Panc1 (cell line): ENCODE results near the gene WNT7A. TPM values are rescaled to one million over a fixed set of nuclear protein-coding genes. Genes with fewer than 3 reads are reported as not detected.

Source experiments
- ATAC-seq: fragments of 200-7000 bp; cut with Tn5 transposase; 2 replicates; pipeline ENCODE4 v1.9.1; 2020; ENCODE audit warnings: mild to moderate bottlenecking, moderate library complexity
- BruUV-seq: library from RNA; stranded (reverse); fragments of 400-500 nt; replicated peaks from 2 replicates; lab custom pipeline; 2021; lab: Mats Ljungman, UMichigan
- CTCF ChIA-PET: fragments of 300-600 bp; sonication (Branson Sonifier 250); formaldehyde crosslinking; loops from one replicate; lab custom pipeline; 2022; ENCODE audit warnings: antibody characterized with exemption; lab: Charles Lee
- POLR2A ChIA-PET: fragments of 300-600 bp; sonication (Branson Sonifier 250); formaldehyde crosslinking; loops from one replicate; lab custom pipeline; 2022; ENCODE audit warnings: antibody characterized with exemption; lab: Charles Lee
- DNase-seq: peaks from one replicate; pipeline ENCODE4 v3.0.0-alpha.2; 2010; ENCODE audit warnings: low read depth, low spot score
- H3K27ac ChIP-seq: 2 replicates; pipeline ENCODE4 v1.5.1; 2011; ENCODE audit warnings: mild to moderate bottlenecking, low read length, inconsistent platforms
- H3K27me3 ChIP-seq: fragments of 200-500 bp; sonication (Bioruptor generic); 2 replicates; pipeline ENCODE4 v1.6.0; 2014; ENCODE audit warnings: low read length, inconsistent platforms; ENCODE audit not compliant: control insufficient read depth, insufficient read depth
- H3K36me3 ChIP-seq: fragments of 200-500 bp; sonication (Bioruptor generic); 2 replicates; pipeline ENCODE4 v1.5.1; 2014; ENCODE audit warnings: inconsistent platforms, mild to moderate bottlenecking, low read length, moderate library complexity; ENCODE audit not compliant: control insufficient read depth, insufficient read depth
- H3K4me1 ChIP-seq: 2 replicates; pipeline ENCODE4 v1.5.1; 2011; ENCODE audit warnings: inconsistent platforms, mild to moderate bottlenecking, low read length, moderate library complexity; ENCODE audit not compliant: control insufficient read depth, insufficient read depth
- H3K4me3 ChIP-seq, 2 experiments: 2 replicates each; pipeline ENCODE4 v1.5.1; 2011 to 2012; ENCODE audit warnings: low read depth in 2 of 2, low read length in 2 of 2, mild to moderate bottlenecking in 2 of 2, inconsistent platforms in 1 of 2, moderate library complexity in 1 of 2
- H3K9me3 ChIP-seq: fragments of 200-500 bp; sonication (Bioruptor generic); 2 replicates; pipeline ENCODE4 v1.5.1; 2014; ENCODE audit warnings: low read depth, mild to moderate bottlenecking, inconsistent platforms, low read length, moderate library complexity; ENCODE audit not compliant: control insufficient read depth, insufficient read depth
- POLR2AphosphoS5 ChIP-seq: IDR thresholded peaks from 2 replicates; pipeline ENCODE4 v1.6.1; 2012; ENCODE audit warnings: mild to moderate bottlenecking, low read depth, low read length, moderate library complexity
- SIN3A ChIP-seq: IDR thresholded peaks from 2 replicates; pipeline ENCODE4 v1.6.1; 2012; ENCODE audit warnings: low read depth, mild to moderate bottlenecking, low read length, moderate library complexity, borderline replicate concordance; ENCODE audit not compliant: insufficient read depth
- TCF7L2 ChIP-seq: IDR thresholded peaks from 2 replicates; pipeline ENCODE4 v1.6.1; 2011; ENCODE audit warnings: mild to moderate bottlenecking, low read depth, low read length, inconsistent platforms
- in situ Hi-C: cut with HindIII; loops from 2 replicates; pipeline ENCODE4 v1.10.0; 2016; ENCODE audit warnings: low sequenced_read_pairs, low pct_unique_long_range_greater_than_20kb
- intact Hi-C: fragments of 100-400 bp; cut with micrococcal nuclease; formaldehyde crosslinking; loops from one replicate; pipeline ENCODE4 v1.10.0; 2022; ENCODE audit not compliant: unreplicated experiment
- total RNA-seq: library from RNA; stranded (reverse); gene quantifications from one replicate; pipeline ENCODE4 v1.2.1, GENCODE V29; 2021; ENCODE audit not compliant: unreplicated experiment
- TF ChIP-seq, protein P1 (sequence below): fragments of 450-650 bp; IDR thresholded peaks from 2 replicates; pipeline ENCODE4 v1.5.1; 2017; ENCODE audit warnings: mild to moderate bottlenecking
- TF ChIP-seq, protein P2 (sequence below), 2 experiments: IDR thresholded peaks; 2 replicates each; pipeline ENCODE4 v1.6.1; 2011 to 2012; ENCODE audit warnings: low read depth in 2 of 2, control low read depth in 1 of 2, low read length in 1 of 2, mild to moderate bottlenecking in 1 of 2, moderate library complexity in 1 of 2; ENCODE audit not compliant: insufficient read depth in 1 of 2

The WNT7A gene
- total RNA-seq, 1 experiment from 2014 or later: not detected

- in situ Hi-C loops: no loop called here
- intact Hi-C loops: no loop called here
- ATAC-seq (no peak), DNase-seq (no peak)
- H3K9me3 ChIP-seq: no peaks in the 10 kb centered on the region
- POLR2A ChIA-PET: no interaction called here
- no peaks in the 10 kb centered on the region for H3K4me1 ChIP-seq
- TF ChIP-seq TCF7L2 (no peak), SIN3A (no peak), POLR2AphosphoS5 (no peak)
- TF ChIP-seq, protein P1, sequence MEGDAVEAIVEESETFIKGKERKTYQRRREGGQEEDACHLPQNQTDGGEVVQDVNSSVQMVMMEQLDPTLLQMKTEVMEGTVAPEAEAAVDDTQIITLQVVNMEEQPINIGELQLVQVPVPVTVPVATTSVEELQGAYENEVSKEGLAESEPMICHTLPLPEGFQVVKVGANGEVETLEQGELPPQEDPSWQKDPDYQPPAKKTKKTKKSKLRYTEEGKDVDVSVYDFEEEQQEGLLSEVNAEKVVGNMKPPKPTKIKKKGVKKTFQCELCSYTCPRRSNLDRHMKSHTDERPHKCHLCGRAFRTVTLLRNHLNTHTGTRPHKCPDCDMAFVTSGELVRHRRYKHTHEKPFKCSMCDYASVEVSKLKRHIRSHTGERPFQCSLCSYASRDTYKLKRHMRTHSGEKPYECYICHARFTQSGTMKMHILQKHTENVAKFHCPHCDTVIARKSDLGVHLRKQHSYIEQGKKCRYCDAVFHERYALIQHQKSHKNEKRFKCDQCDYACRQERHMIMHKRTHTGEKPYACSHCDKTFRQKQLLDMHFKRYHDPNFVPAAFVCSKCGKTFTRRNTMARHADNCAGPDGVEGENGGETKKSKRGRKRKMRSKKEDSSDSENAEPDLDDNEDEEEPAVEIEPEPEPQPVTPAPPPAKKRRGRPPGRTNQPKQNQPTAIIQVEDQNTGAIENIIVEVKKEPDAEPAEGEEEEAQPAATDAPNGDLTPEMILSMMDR: no peak
- TF ChIP-seq, protein P2, sequence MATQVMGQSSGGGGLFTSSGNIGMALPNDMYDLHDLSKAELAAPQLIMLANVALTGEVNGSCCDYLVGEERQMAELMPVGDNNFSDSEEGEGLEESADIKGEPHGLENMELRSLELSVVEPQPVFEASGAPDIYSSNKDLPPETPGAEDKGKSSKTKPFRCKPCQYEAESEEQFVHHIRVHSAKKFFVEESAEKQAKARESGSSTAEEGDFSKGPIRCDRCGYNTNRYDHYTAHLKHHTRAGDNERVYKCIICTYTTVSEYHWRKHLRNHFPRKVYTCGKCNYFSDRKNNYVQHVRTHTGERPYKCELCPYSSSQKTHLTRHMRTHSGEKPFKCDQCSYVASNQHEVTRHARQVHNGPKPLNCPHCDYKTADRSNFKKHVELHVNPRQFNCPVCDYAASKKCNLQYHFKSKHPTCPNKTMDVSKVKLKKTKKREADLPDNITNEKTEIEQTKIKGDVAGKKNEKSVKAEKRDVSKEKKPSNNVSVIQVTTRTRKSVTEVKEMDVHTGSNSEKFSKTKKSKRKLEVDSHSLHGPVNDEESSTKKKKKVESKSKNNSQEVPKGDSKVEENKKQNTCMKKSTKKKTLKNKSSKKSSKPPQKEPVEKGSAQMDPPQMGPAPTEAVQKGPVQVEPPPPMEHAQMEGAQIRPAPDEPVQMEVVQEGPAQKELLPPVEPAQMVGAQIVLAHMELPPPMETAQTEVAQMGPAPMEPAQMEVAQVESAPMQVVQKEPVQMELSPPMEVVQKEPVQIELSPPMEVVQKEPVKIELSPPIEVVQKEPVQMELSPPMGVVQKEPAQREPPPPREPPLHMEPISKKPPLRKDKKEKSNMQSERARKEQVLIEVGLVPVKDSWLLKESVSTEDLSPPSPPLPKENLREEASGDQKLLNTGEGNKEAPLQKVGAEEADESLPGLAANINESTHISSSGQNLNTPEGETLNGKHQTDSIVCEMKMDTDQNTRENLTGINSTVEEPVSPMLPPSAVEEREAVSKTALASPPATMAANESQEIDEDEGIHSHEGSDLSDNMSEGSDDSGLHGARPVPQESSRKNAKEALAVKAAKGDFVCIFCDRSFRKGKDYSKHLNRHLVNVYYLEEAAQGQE (IDR thresholded peaks at IDR 0.05; ENCODE audit: insufficient read depth in 1 of 2, low read depth in 2 of 2, low read length in 1 of 2): no peak
- H3K27me3 ChIP-seq: peaks cover 2% of the 10 kb centered on the region; the same call in 1 of the 2 replicates
- no peak overlapping the region for H3K4me3 ChIP-seq
- no peaks in the 10 kb centered on the region for H3K36me3 ChIP-seq
- no peak overlapping the region for H3K27ac ChIP-seq
- no TSS peak for BruUV-seq
- CTCF ChIA-PET: no interaction called here
Measured at GRCh38 chr3:13869761-13870343, 10.0 kb downstream of the WNT7A start.

- Histone ChIP-seq H3K4me1 (no peaks in the 10 kb centered on the region), H3K27me3 (peaks cover 2% of the 10 kb centered on the region; the same call in 1 of the 2 replicates), H3K9me3 (no peaks in the 10 kb centered on the region), H3K27ac (no peak overlapping the region), H3K4me3 (no peak overlapping the region), H3K36me3 (no peaks in the 10 kb centered on the region)
- DNase-seq (no peak), ATAC-seq (no peak)
- intact Hi-C loops (no loop called here), in situ Hi-C loops (no loop called here)
- CTCF ChIA-PET: no interaction called here
- TF ChIP-seq TCF7L2 (no peak), SIN3A (no peak)
- TF ChIP-seq, protein P1: no peak
- TF ChIP-seq, protein P2 (IDR thresholded peaks at IDR 0.05; ENCODE audit: insufficient read depth in 1 of 2, low read depth in 2 of 2, low read length in 1 of 2): no peak
- BruUV-seq: no TSS peak
- POLR2A ChIA-PET: no interaction called here
Measured at GRCh38 chr3:13868844-13869724, 10.8 kb downstream of the WNT7A start.
